ENCODE data around the gene NFASC. TPM values are rescaled to one million over a fixed set of nuclear protein-coding genes. Genes with fewer than 3 reads are reported as not detected.

The NFASC gene
- total RNA-seq, 2 donors from 2014 or later: 0.21 to 0.65 TPM

- Mint-ChIP-seq H3K36me3 (ENCODE audit: low read depth) (no peaks in the 10 kb centered on the region), H3K4me1 (no peaks in the 10 kb centered on the region), H3K27ac (no peak overlapping the region), H3K9me3 (no peaks in the 10 kb centered on the region), H3K4me3 (no peak overlapping the region), H3K27me3 (peaks cover 26% of the 10 kb centered on the region)
- no peak for ATAC-seq (replicated peaks)
Measured at GRCh38 chr1:205048382-205048781, 177.7 kb downstream of the NFASC start.

GRCh38 chr1:205049479-205049878 lies 178.8 kb downstream of the NFASC start:
- Mint-ChIP-seq H3K36me3 (ENCODE audit: low read depth) (no peaks in the 10 kb centered on the region), H3K27ac (no peak overlapping the region), H3K4me1 (no peaks in the 10 kb centered on the region)

GRCh38 chr1:205052690-205053089 lies 182.0 kb downstream of the NFASC start:
- no peaks in the 10 kb centered on the region for H3K4me1 Mint-ChIP-seq
- H3K27me3 Mint-ChIP-seq: peaks cover 18% of the 10 kb centered on the region
- H3K9me3 Mint-ChIP-seq: no peaks in the 10 kb centered on the region
- H3K27ac Mint-ChIP-seq: no peak overlapping the region
- no peak overlapping the region for H3K4me3 Mint-ChIP-seq
- ATAC-seq (replicated peaks): no peak
- H3K36me3 Mint-ChIP-seq (ENCODE audit: low read depth): no peaks in the 10 kb centered on the region

More at GRCh38 chr1:205049479-205049878, 178.8 kb downstream of the NFASC start:
- no peak overlapping the region for H3K4me3 Mint-ChIP-seq
- H3K9me3 Mint-ChIP-seq: no peaks in the 10 kb centered on the region
- ATAC-seq (replicated peaks): no peak
- peaks cover 25% of the 10 kb centered on the region for H3K27me3 Mint-ChIP-seq

- Mint-ChIP-seq H3K27me3 (peaks cover 18% of the 10 kb centered on the region), H3K4me1 (no peaks in the 10 kb centered on the region), H3K4me3 (no peak overlapping the region), H3K9me3 (no peaks in the 10 kb centered on the region), H3K36me3 (ENCODE audit: low read depth) (no peaks in the 10 kb centered on the region), H3K27ac (no peak overlapping the region)
- ATAC-seq (replicated peaks): no peak
Measured at GRCh38 chr1:205053296-205053695, 182.6 kb downstream of the NFASC start.

- Mint-ChIP-seq H3K36me3 (ENCODE audit: low read depth) (no peaks in the 10 kb centered on the region), H3K27ac (no peak overlapping the region), H3K4me3 (no peak overlapping the region), H3K9me3 (no peaks in the 10 kb centered on the region), H3K27me3 (peaks cover 13% of the 10 kb centered on the region), H3K4me1 (no peaks in the 10 kb centered on the region)
- ATAC-seq (replicated peaks): no peak
Measured at GRCh38 chr1:205054013-205054412, 183.4 kb downstream of the NFASC start.

- Mint-ChIP-seq H3K27me3 (peaks cover 11% of the 10 kb centered on the region), H3K4me1 (no peaks in the 10 kb centered on the region), H3K4me3 (no peak overlapping the region), H3K36me3 (ENCODE audit: low read depth) (no peaks in the 10 kb centered on the region), H3K27ac (no peak overlapping the region), H3K9me3 (no peaks in the 10 kb centered on the region)
- ATAC-seq (replicated peaks): no peak
Measured at GRCh38 chr1:205056188-205056611, 185.5 kb downstream of the NFASC start.

GRCh38 chr1:205056956-205057568 lies 186.4 kb downstream of the NFASC start:
- ATAC-seq (replicated peaks): no peak

GRCh38 chr1:205057808-205058575 lies 187.3 kb downstream of the NFASC start:
- H3K27ac Mint-ChIP-seq: no peak overlapping the region
- no peak for ATAC-seq (replicated peaks)
- no peak overlapping the region for H3K4me3 Mint-ChIP-seq
- peaks cover 11% of the 10 kb centered on the region for H3K27me3 Mint-ChIP-seq
- no peaks in the 10 kb centered on the region for H3K9me3 Mint-ChIP-seq
- no peaks in the 10 kb centered on the region for H3K36me3 Mint-ChIP-seq (ENCODE audit: low read depth)
- H3K4me1 Mint-ChIP-seq: no peaks in the 10 kb centered on the region

More at GRCh38 chr1:205056956-205057568, 186.4 kb downstream of the NFASC start:
- no peak overlapping the region for H3K4me3 Mint-ChIP-seq
- H3K27ac Mint-ChIP-seq: no peak overlapping the region
- H3K4me1 Mint-ChIP-seq: no peaks in the 10 kb centered on the region
- no peaks in the 10 kb centered on the region for H3K9me3 Mint-ChIP-seq
- peaks cover 11% of the 10 kb centered on the region for H3K27me3 Mint-ChIP-seq
- no peaks in the 10 kb centered on the region for H3K36me3 Mint-ChIP-seq (ENCODE audit: low read depth)

- Mint-ChIP-seq H3K4me1 (no peaks in the 10 kb centered on the region), H3K4me3 (no peak overlapping the region)
Measured at GRCh38 chr1:205058853-205059252, 188.2 kb downstream of the NFASC start.

GRCh38 chr1:205059660-205060059 lies 189.0 kb downstream of the NFASC start:
- no peak overlapping the region for H3K27ac Mint-ChIP-seq
- no peaks in the 10 kb centered on the region for H3K9me3 Mint-ChIP-seq
- H3K36me3 Mint-ChIP-seq (ENCODE audit: low read depth): no peaks in the 10 kb centered on the region
- no peaks in the 10 kb centered on the region for H3K4me1 Mint-ChIP-seq
- H3K27me3 Mint-ChIP-seq: peaks cover 6% of the 10 kb centered on the region
- no peak overlapping the region for H3K4me3 Mint-ChIP-seq
- ATAC-seq (replicated peaks): no peak

More at GRCh38 chr1:205058853-205059252, 188.2 kb downstream of the NFASC start:
- no peaks in the 10 kb centered on the region for H3K36me3 Mint-ChIP-seq (ENCODE audit: low read depth)
- ATAC-seq (replicated peaks): no peak
- no peaks in the 10 kb centered on the region for H3K9me3 Mint-ChIP-seq
- no peak overlapping the region for H3K27ac Mint-ChIP-seq
- peaks cover 6% of the 10 kb centered on the region for H3K27me3 Mint-ChIP-seq

GRCh38 chr1:205060746-205061145 lies 190.1 kb downstream of the NFASC start:
- H3K4me3 Mint-ChIP-seq: no peak overlapping the region
- H3K27me3 Mint-ChIP-seq: no peaks in the 10 kb centered on the region
- no peaks in the 10 kb centered on the region for H3K36me3 Mint-ChIP-seq (ENCODE audit: low read depth)
- H3K4me1 Mint-ChIP-seq: no peaks in the 10 kb centered on the region
- H3K27ac Mint-ChIP-seq: no peak overlapping the region
- ATAC-seq (replicated peaks): no peak
- no peaks in the 10 kb centered on the region for H3K9me3 Mint-ChIP-seq

GRCh38 chr1:205061227-205061626 lies 190.6 kb downstream of the NFASC start:
- Mint-ChIP-seq H3K4me3 (no peak overlapping the region), H3K4me1 (no peaks in the 10 kb centered on the region), H3K36me3 (ENCODE audit: low read depth) (no peaks in the 10 kb centered on the region), H3K27ac (no peak overlapping the region), H3K27me3 (no peaks in the 10 kb centered on the region), H3K9me3 (no peaks in the 10 kb centered on the region)
- peak; percentile 16 for ATAC-seq (replicated peaks)

GRCh38 chr1:205061665-205062069 lies 191.0 kb downstream of the NFASC start:
- no peaks in the 10 kb centered on the region for H3K27me3 Mint-ChIP-seq
- no peaks in the 10 kb centered on the region for H3K4me1 Mint-ChIP-seq
- ATAC-seq (replicated peaks): peak; percentile 44
- H3K9me3 Mint-ChIP-seq: no peaks in the 10 kb centered on the region
- no peaks in the 10 kb centered on the region for H3K36me3 Mint-ChIP-seq (ENCODE audit: low read depth)
- H3K4me3 Mint-ChIP-seq: no peak overlapping the region
- no peak overlapping the region for H3K27ac Mint-ChIP-seq

- Mint-ChIP-seq H3K4me3 (no peak overlapping the region), H3K27ac (no peak overlapping the region), H3K27me3 (no peaks in the 10 kb centered on the region), H3K9me3 (no peaks in the 10 kb centered on the region), H3K36me3 (ENCODE audit: low read depth) (no peaks in the 10 kb centered on the region), H3K4me1 (no peaks in the 10 kb centered on the region)
- ATAC-seq (replicated peaks): no peak
Measured at GRCh38 chr1:205062319-205062718, 191.7 kb downstream of the NFASC start.

- Mint-ChIP-seq H3K36me3 (ENCODE audit: low read depth) (no peaks in the 10 kb centered on the region), H3K4me3 (no peak overlapping the region), H3K9me3 (no peaks in the 10 kb centered on the region), H3K27ac (no peak overlapping the region), H3K27me3 (no peaks in the 10 kb centered on the region), H3K4me1 (no peaks in the 10 kb centered on the region)
- no peak for ATAC-seq (replicated peaks)
Measured at GRCh38 chr1:205062895-205063294, 192.2 kb downstream of the NFASC start.
